ENCODE results near the gene ARMC2.

DNA sequence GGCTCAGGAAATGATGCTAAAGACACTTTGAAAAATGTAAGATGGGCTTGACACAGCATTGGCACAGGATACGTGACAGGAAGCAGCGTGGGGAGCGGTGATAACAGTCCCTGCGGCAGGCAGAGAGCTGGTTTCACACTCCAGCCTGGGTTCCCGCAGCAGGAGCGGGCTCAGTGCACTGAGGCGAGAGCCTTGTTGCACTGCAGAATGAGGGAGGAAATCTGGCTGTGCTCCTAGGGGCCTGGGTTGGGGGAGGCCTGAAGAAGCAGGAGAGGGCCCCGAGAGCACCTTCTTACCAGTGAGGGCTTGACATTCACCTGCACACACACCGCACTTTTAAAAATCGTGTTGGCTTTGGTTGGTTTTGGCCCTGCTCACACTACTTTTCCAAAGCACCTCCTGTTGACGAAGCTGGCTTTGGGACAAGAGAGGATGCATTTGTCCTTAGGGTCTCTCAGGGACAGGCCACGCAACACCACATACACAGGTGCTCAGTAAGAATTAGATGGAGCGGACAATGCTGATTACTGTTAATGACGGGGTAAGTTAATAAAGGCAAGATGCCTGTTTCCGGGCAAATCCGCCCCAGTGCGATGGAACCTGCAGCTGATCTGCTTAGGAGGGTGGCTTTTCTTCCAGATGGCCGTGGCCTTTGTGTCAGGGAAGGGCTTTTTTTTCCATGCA, 49.4 kb upstream of the ARMC2 start:
- TF ChIP-seq, protein P1, sequence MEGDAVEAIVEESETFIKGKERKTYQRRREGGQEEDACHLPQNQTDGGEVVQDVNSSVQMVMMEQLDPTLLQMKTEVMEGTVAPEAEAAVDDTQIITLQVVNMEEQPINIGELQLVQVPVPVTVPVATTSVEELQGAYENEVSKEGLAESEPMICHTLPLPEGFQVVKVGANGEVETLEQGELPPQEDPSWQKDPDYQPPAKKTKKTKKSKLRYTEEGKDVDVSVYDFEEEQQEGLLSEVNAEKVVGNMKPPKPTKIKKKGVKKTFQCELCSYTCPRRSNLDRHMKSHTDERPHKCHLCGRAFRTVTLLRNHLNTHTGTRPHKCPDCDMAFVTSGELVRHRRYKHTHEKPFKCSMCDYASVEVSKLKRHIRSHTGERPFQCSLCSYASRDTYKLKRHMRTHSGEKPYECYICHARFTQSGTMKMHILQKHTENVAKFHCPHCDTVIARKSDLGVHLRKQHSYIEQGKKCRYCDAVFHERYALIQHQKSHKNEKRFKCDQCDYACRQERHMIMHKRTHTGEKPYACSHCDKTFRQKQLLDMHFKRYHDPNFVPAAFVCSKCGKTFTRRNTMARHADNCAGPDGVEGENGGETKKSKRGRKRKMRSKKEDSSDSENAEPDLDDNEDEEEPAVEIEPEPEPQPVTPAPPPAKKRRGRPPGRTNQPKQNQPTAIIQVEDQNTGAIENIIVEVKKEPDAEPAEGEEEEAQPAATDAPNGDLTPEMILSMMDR (IDR thresholded peaks at IDR 0.05; ENCODE audit: low read length): no peak
- TF ChIP-seq EZH2 (IDR thresholded peaks at IDR 0.05; ENCODE audit: borderline replicate concordance, low read length): no peak

Measured in OCI-LY1 (cell line).